Lung microvascular endothelial cell (primary cell): ENCODE measurements around the gene EIF6. TPM values are rescaled to one million over a fixed set of nuclear protein-coding genes. Genes with fewer than 3 reads are reported as not detected.

Experiments used
- DNase-seq, 2 donors: peaks; one replicate each; pipeline versions ENCODE4 v3.0.0 to v3.0.0-alpha.2; 2010; ENCODE audit warnings: low read depth in 2 of 2
- total RNA-seq: library from RNA; depleted of rRNA; stranded (reverse); fragments of >200 nt; gene quantifications from 2 replicates; pipeline ENCODE4 v1.2.1, GENCODE V29; 2014

The EIF6 gene
- total RNA-seq, 1 donor from 2014 or later = 138 TPM

- no peak for DNase-seq
Measured at GRCh38 chr20:35280523-35280922, 4.0 kb downstream of the EIF6 start.

- DNase-seq = no peak
Measured at GRCh38 chr20:35279533-35280174, 4.9 kb downstream of the EIF6 start.

- no peak for DNase-seq
Measured at GRCh38 chr20:35279040-35279439, 5.5 kb downstream of the EIF6 start.

DNA sequence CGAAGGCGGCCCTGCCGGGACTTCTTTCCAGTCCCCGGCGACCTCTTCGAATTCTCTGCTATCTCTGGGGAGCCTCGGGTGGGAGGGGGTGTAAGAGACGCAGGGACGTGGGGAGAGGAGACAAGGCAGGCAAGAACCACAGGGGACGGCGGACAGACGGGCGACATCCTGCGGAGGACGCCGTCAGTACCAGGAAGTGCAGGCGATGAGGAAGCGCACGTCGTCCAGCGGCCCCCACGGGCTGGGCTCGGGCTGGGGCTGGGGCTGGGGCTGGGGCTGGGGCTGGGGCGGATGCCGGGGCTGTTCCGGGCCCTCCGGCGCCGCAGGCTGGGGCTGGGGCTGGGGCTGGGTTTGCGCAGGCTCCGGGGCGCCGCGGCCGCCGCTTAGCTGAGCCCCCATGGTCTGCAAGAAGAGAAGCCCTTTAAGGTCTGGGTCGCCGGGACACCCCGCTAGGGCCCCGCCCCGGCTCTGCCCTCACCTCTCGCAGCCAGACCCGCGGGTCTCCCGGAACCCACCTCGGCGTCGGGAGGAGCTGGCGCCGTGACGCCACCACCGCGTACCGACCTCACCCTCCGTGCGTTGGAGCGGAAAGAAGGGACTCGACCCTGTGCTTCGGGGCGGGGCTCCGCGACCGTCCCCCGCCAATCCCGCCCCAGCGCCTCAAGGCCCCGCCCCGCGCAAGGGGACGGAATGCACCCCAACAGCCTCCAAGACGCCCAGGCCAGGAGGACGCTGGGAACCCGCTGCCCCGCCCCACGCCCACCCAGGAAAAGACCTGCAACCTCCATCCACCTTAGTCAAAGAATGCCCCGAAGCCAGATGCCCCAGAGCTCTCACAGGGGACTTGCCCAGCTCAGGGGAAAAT, 6.8 kb downstream of the EIF6 start, which contains the start of gene MMP24OS:
Gene MMP24OS (minus strand): TSS at position 592 of the 865 bp plus-strand sequence. CDS start 193 bp downstream, at position 399.
- peak; percentile 84 to 90 for DNase-seq

DNA sequence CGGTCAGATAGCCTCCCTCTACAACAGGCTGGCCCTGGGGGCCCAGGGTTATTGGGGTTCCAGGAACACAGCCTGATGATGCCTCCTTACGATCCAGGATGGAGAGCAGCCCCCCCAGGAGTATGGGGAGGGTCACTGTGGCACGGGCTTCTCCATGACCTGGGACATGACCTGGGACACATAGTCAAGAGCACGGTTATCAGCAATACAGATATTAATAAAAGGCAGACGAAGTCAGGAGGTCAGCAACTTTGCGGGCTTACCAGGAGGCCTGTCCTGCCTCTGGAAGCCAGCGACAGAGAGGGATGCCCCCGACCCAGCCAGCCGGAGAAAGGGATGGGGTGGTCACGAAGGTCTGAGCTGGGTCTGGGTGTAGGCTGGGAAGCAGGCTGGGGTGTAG, 7.4 kb downstream of the EIF6 start:
- no peak for DNase-seq

DNA sequence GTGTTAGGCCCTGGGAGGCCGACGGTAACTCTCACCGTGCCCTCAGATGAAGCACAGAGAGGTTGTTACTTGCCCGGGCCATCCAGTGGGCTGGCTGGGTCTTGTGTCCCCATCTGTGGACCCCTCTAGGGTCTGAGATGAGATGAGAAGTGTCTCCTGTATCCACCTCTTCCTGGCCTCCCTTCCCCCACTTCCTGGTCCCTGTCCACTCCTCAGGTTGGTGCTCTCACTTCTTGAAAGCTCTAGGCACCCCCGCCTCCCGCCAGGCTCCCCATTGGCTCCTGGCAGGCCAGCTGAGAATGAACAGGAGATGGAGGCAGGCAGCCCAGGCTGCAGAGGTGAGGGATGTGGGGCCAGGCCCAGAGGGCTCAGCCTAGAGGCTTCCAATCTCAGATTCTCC, 8.2 kb downstream of the EIF6 start:
- no peak for DNase-seq

- DNase-seq = no peak
Measured at GRCh38 chr20:35275741-35276251, 8.8 kb downstream of the EIF6 start.

DNA sequence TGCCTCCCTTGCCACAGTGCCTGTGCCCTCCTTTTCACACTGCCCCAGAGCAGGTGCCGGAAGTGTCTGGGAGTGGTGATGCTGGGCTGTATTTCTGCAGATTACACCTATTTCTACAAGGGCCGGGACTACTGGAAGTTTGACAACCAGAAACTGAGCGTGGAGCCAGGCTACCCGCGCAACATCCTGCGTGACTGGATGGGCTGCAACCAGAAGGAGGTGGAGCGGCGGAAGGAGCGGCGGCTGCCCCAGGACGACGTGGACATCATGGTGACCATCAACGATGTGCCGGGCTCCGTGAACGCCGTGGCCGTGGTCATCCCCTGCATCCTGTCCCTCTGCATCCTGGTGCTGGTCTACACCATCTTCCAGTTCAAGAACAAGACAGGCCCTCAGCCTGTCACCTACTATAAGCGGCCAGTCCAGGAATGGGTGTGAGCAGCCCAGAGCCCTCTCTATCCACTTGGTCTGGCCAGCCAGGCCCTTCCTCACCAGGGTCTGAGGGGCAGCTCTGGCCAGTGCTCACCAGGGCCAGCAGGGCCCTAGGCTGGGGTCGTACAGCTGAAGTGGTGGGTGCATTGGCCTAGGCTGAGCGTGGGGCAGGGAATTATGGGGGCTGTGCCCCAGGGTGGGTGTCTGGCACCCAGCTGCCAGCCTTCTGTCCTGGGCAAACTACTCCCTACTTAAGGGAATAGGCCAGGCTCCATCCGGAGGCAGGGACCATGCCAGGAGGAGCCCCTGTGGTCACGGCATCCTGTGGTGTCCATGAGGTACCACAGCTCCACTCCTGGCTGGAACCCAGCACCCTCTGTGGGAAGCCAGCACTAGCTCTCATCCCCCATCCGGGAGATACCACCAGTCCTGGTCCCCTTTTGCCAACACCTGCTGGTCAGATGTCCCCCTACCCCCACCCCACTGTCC, 10.1 kb downstream of the EIF6 start:
- no peak for DNase-seq

DNA sequence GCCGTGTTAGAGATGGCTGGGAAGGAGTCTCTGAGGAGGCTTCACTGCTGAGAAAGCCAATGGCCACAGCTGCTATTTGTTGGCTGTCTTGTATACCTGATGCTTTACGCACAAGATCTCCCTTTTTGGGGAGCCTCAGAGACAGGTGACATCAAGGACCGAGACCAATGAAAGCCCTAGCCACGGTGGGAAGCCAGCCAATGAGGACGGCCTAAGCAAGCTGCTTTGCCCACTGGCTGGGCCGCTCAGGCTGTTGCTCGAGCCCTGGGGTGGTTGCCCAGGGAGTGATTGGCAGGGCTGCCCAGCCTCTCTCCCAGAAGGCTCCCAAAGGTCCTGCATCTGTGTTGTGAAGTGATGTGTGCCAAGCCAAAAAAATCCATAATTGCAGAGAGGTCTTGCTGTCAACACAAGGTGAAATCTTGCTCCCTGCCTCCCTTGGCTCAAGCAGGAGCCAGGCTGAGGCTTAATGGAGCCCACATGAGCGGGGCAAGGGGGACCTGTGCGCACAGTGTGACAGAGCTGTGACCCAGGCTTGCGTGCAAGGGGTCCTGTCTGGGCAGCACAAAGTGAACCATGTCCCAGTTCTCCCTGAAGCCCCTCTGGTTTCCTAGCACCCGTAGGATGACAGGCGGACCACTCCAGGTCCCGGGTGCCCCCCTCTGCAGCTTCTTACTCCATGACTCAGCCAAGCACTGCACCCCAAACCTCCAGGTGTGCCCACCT, 11.0 kb downstream of the EIF6 start:
- no peak for DNase-seq

DNA sequence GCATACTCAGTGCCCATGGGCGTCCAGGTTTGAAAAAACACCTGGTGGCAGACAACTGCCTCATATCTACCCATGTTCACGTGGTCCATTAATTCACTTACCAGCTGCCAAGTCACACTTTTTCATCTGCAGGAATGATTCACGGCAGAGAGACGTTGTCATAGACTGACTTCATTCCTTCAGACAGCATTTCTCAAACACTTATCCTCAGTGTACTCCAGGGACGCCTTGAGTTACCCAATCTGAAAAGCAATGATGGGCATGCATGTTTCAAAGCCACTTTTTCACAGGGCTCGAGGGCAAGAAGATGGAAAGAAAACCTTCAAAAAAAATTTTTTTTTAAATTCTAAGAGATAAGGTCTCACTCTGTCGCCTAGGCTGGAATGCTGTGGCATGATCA, 12.7 kb downstream of the EIF6 start:
- no peak for DNase-seq

- no peak for DNase-seq
Measured at GRCh38 chr20:35271073-35271882, 13.3 kb downstream of the EIF6 start.

- DNase-seq = no peak
Measured at GRCh38 chr20:35270021-35270902, 14.3 kb downstream of the EIF6 start.

DNA sequence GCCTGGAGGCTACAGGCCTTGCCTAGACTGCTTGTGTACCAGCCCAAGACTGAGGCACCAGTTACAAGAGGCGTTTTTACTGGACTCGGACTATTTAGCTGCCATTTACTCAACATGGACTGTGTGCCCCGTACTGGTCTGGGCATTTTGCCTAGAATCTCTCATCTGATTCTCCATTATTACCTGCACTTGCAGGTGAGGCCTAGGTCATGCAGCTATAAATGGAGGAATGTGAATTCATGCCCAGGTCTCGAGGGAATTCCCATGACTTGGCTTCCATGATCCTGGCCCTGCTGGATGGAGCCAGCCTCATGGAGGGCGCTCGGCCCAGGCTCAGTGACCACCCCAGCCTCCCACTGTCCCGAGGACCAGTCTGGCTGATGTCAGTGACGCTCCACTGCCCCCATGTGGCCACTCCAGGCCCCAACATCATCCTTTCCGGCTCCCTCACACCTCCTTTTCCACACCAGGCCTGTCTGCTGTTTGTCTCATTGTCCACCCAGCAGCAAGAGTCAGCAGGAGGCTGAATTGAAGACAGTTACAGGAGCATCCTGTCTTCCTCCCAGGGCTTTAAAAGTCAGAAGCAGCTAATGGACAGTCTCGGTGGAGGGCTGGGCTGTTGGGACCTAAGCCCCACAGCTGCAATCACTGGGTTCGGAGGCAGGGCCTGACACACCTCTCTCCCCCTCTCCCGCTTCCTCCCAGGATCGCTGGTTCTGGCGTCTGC, 15.4 kb downstream of the EIF6 start:
- peak; percentile 63 to 79 for DNase-seq

GRCh38 chr20:35267092-35267491, 17.5 kb downstream of the EIF6 start:
- no peak for DNase-seq

- DNase-seq = peak; percentile 37 to 41
Measured at GRCh38 chr20:35264755-35265154, 19.8 kb downstream of the EIF6 start.

DNA sequence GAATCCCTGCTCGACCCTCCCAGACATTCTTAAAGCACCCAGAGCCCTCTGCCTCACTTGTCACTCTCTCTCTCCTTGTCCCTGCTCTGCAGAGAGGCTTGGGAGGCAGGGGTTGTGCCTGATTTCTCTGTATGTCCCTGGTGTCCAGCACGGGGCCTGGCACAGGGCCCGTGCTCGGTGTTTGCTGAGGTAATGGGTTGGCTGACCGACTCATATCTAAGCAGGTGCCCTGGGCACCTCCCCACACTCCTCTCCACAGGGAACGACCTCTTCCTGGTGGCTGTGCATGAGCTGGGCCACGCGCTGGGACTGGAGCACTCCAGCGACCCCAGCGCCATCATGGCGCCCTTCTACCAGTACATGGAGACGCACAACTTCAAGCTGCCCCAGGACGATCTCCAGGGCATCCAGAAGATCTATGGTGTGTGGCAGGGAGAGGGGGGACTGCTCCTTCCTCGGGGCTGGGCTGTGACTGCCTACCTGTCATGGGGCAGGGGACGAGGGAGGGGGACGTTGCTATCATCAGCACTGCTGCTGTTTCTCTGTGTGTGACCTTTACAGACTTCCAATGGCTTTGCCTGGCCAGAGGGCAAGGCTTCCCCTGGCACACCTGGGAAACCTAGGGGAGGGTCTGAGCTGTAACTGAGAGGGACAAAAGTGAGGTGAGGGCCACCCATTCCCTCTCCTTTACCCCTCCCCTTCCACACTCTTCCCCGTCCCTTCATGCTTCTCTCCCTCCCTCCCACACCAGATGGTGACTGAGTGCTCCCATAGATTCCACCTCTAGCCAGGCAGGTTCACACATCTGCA, 20.8 kb downstream of the EIF6 start:
- DNase-seq = peak in 1 of 2 donors; percentile 17

DNA sequence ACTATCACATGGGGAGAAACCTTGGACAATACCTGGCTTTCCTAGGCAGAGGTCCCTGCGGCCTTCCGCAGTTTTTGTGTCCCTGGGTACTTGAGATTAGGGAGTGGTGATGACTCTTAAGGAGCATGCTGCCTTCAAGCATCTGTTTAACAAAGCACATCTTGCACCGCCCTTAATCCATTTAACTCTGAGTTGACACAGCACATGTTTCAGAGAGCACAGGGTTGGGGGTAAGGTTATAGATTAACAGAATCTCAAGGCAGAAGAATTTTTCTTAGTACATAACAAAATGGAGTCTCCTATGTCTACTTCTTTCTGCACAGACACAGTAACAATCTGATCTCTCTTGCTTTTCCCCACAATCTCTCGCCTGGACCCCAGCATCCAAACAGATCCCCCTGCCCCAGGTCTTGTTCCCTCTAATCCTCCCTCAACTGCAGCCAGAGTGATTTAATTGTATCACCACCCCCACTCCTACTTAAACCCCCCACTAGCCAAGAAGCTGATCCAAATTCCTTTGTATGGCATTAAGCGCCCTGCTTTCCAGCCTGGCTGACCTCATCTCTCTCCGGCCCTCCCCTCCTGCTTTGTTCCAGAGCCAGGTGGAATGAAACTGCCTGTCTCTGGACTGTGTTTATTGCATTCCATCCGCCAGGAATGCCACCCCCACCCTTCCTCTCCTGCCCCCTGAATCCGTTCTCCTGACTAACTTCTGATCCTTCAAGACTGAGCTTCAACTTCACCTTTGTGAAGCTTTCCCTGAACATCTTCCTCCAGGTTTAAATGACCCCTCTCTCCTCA, 21.6 kb downstream of the EIF6 start:
- DNase-seq = peak; percentile 49 to 56
